NK-92 (cell line): ENCODE data around the gene C14orf132.

Source experiments
- DNase-seq: peaks from one replicate; lab custom pipeline; 2025; ENCODE audit not compliant: unreplicated experiment; lab: John Stamatoyannopoulos, UW

C14orf132 gene

GRCh38 chr14:96039633-96040311 is 610 bp downstream of the C14orf132 start:
- DNase-seq = no peak

GRCh38 chr14:96040828-96041371 is 1.7 kb downstream of the C14orf132 start:
- no peak for DNase-seq

GRCh38 chr14:96042248-96042930 is 3.2 kb downstream of the C14orf132 start:
- no peak for DNase-seq

GRCh38 chr14:96046630-96047029 is 7.5 kb downstream of the C14orf132 start:
- no peak for DNase-seq

GRCh38 chr14:96047101-96047500 is 7.9 kb downstream of the C14orf132 start:
- no peak for DNase-seq

GRCh38 chr14:96049932-96050331 is 10.8 kb downstream of the C14orf132 start:
- no peak for DNase-seq

- no peak for DNase-seq
Measured at GRCh38 chr14:96050482-96050881, 11.3 kb downstream of the C14orf132 start.

GRCh38 chr14:96051231-96051630 is 12.1 kb downstream of the C14orf132 start:
- DNase-seq = no peak

- no peak for DNase-seq
Measured at GRCh38 chr14:96051642-96052540, 12.7 kb downstream of the C14orf132 start.

GRCh38 chr14:96052541-96053247 is 13.5 kb downstream of the C14orf132 start:
- no peak for DNase-seq

- DNase-seq = no peak
Measured at GRCh38 chr14:96053248-96053599, 14.1 kb downstream of the C14orf132 start.

GRCh38 chr14:96053600-96054381 is 14.6 kb downstream of the C14orf132 start:
- DNase-seq = no peak

- no peak for DNase-seq
Measured at GRCh38 chr14:96054661-96055060, 15.5 kb downstream of the C14orf132 start.

GRCh38 chr14:96055065-96055752 is 16.0 kb downstream of the C14orf132 start:
- no peak for DNase-seq

GRCh38 chr14:96055753-96056508 is 16.8 kb downstream of the C14orf132 start:
- no peak for DNase-seq

GRCh38 chr14:96056509-96057422 is 17.6 kb downstream of the C14orf132 start:
- no peak for DNase-seq

- no peak for DNase-seq
Measured at GRCh38 chr14:96057738-96058137, 18.6 kb downstream of the C14orf132 start.
